PFSK-1 (cell line): ENCODE data around the gene LUM.

Source experiments
- FOXP2 ChIP-seq: optimal IDR thresholded peaks from 2 replicates; pipeline ENCODE3; 2011; ENCODE audit warnings: borderline replicate concordance, control low read depth, inconsistent platforms; ENCODE audit not compliant: insufficient read depth; ENCODE audit errors: extremely low read length, extremely low read depth
- POLR2AphosphoS5 ChIP-seq: IDR thresholded peaks from 2 replicates; pipeline ENCODE4 v1.6.1; 2012; ENCODE audit warnings: low read depth, mild to moderate bottlenecking, control low read depth, low read length, moderate library complexity
- REST ChIP-seq, 2 experiments: IDR thresholded peaks; 2 replicates each; pipeline versions ENCODE4 v1.6.1 to v1.8.0; 2011 to 2012; ENCODE audit warnings: low read depth in 2 of 2, low read length in 2 of 2, control low read depth in 1 of 2, inconsistent platforms in 1 of 2, mild to moderate bottlenecking in 1 of 2, moderate library complexity in 1 of 2; ENCODE audit not compliant: insufficient read depth in 1 of 2
- SIN3A ChIP-seq: IDR thresholded peaks from 2 replicates; pipeline ENCODE4 v1.6.1; 2012; ENCODE audit warnings: mild to moderate bottlenecking, low read length, moderate library complexity, borderline replicate concordance; ENCODE audit not compliant: insufficient read depth
- TAF1 ChIP-seq: IDR thresholded peaks from 2 replicates; pipeline ENCODE4 v1.6.1; 2012; ENCODE audit warnings: low read length, control low read depth, borderline replicate concordance; ENCODE audit not compliant: insufficient read depth

The LUM gene

GRCh38 chr12:91144053-91144452, 32.8 kb upstream of the LUM start:
- TF ChIP-seq FOXP2, result no peak
- no peak for TF ChIP-seq TAF1
- no peak for TF ChIP-seq SIN3A
- no peak for TF ChIP-seq REST (IDR thresholded peaks at IDR 0.05; ENCODE audit: insufficient read depth in 1 of 2, low read depth in 2 of 2, low read length in 2 of 2)
- TF ChIP-seq POLR2AphosphoS5, result no peak

GRCh38 chr12:91143206-91143605, 31.9 kb upstream of the LUM start:
- TF ChIP-seq POLR2AphosphoS5 (no peak), SIN3A (no peak), TAF1 (no peak), FOXP2 (no peak), REST (IDR thresholded peaks at IDR 0.05; ENCODE audit: insufficient read depth in 1 of 2, low read depth in 2 of 2, low read length in 2 of 2) (no peak)

GRCh38 chr12:91142221-91142631, 30.9 kb upstream of the LUM start:
- no peak for TF ChIP-seq SIN3A
- no peak for TF ChIP-seq REST (IDR thresholded peaks at IDR 0.05; ENCODE audit: insufficient read depth in 1 of 2, low read depth in 2 of 2, low read length in 2 of 2)
- no peak for TF ChIP-seq TAF1
- no peak for TF ChIP-seq POLR2AphosphoS5
- TF ChIP-seq FOXP2, result no peak

- TF ChIP-seq TAF1 (no peak), POLR2AphosphoS5 (no peak), REST (IDR thresholded peaks at IDR 0.05; ENCODE audit: insufficient read depth in 1 of 2, low read depth in 2 of 2, low read length in 2 of 2) (no peak)
Measured at GRCh38 chr12:91140026-91140931, 29.0 kb upstream of the LUM start.

- TF ChIP-seq FOXP2, result no peak
- no peak for TF ChIP-seq TAF1
- no peak for TF ChIP-seq REST (IDR thresholded peaks at IDR 0.05; ENCODE audit: insufficient read depth in 1 of 2, low read depth in 2 of 2, low read length in 2 of 2)
- no peak for TF ChIP-seq POLR2AphosphoS5
- TF ChIP-seq SIN3A, result no peak
Measured at GRCh38 chr12:91139286-91139685, 28.0 kb upstream of the LUM start.
